Calu3 (cell line): ENCODE measurements around the gene RIPPLY1. TPM values are rescaled to one million over a fixed set of nuclear protein-coding genes. Genes with fewer than 3 reads are reported as not detected.

Source experiments
- total RNA-seq: library from RNA; stranded (reverse); gene quantifications from 2 replicates; pipeline ENCODE4 v1.2.3, GENCODE V29; 2022

The RIPPLY1 gene
- total RNA-seq, 1 experiment from 2014 or later: 0.31 TPM

Other genes starting within 250 kb of the RIPPLY1 start
- 40.1 and 54.5 TPM in 2 replicates for gene RNF128, start 176.6 kb downstream of the RIPPLY1 start, total RNA-seq
- gene TBC1D8B, start 100.7 kb downstream of the RIPPLY1 start, total RNA-seq: 14.9 and 15.3 TPM in 2 replicates
- 17.6 and 24.7 TPM in 2 replicates for gene CLDN2, start 17.1 kb upstream of the RIPPLY1 start, total RNA-seq
- gene MORC4, start 96.9 kb upstream of the RIPPLY1 start, total RNA-seq: 31.1 and 31.6 TPM in 2 replicates
- gene RBM41, start 215.5 kb upstream of the RIPPLY1 start, total RNA-seq: 36.0 and 41.1 TPM in 2 replicates